C1 segment of cervical spinal cord (tissue), 14 donors: Measurements from ENCODE around the gene ZMIZ1.

Source experiments
- DNase-seq, 14 donors: peaks; one replicate each; lab custom pipeline; 2025; lab: John Stamatoyannopoulos, UW

The ZMIZ1 gene

DNA sequence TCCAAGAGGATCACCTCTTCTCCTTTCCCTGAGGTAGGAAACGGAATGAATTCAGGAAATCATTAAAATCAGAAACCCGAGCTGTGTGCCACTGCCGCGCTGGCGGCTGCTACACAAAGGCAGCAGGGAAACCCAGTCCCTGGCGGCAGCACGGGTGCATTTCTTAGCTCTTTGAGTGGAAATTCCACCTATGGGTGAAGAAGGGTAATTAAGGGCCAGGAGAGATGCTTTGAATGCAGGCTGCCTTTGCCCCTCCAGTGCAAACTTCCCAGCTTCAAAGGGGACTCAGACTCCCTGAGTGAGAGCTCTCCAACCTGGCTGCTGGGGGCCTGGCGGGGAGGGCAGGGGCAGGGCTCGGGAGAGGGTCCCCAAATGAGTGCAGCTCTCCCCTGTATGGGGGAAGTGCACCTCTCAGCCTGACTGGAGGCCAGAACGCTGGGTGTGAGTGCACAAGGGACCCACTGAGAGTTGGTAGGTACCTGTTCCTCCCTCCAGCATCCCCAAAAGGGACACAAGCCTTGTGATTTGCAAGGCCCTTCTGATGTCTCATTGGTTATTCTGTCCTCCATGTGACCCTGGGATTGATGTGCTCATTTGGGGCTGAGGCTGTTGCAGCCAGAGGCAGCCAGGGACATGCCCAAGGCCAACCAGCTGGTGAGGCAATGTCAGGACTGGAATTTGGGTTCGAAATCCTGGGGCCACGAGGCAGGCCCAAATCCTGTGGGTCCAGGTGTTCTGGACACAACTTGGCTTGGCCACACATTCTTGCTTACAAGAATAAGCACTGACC, 16.3 kb upstream of the ZMIZ1 start:
- DNase-seq: no peak

DNA sequence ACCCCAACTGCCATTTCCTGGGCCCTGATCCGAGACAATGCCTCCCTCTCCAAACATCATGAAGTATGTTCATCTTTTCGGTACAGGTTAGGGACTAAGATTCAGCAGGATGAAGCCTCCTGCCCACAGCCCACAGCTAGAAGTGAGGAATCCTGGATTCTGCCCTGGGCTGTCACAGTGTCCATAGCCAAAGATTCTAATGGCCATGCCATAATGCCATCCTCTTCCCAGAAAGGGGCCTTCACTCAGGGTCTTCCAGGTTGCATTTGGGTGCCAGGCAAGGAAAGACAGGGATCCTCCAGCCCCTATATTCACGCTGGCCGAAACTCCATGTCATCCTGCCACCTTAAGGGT, 15.7 kb upstream of the ZMIZ1 start:
- no peak for DNase-seq

DNA sequence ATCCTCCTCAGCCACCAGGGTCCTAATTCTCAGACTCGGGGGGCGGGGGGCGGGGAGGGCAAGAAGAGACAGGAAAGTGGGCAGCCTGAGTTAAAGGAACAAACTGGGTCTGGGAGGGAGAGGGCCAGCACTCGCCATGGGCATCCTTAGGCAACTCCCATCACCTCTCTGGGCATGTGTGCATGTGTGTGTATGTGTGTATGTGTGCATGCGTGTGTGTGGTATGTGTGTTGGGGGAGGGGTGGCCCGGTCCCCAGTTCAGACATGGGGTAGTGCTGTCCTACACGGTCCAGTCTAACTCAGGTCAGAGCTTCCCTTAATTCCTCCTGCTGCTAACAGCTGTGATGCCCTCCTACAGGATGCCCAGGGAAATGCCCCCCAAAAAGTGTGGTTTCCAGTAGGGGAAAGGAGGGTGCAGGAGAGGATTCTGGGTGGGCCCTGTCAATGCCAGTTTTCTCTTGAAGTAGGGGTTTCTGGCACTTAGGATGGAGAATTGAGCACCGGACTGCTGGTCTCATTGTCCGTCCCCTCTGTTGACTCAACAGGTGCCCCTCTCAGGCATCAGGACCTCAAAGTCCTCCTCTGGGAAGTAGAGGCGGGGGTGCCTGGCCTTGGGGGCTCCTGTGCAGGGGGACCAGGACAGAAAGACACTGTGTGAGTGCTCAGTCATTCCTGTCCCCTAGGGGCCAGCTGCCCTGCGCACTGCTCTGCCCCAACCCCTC, 15.1 kb upstream of the ZMIZ1 start:
- DNase-seq: no peak

DNA sequence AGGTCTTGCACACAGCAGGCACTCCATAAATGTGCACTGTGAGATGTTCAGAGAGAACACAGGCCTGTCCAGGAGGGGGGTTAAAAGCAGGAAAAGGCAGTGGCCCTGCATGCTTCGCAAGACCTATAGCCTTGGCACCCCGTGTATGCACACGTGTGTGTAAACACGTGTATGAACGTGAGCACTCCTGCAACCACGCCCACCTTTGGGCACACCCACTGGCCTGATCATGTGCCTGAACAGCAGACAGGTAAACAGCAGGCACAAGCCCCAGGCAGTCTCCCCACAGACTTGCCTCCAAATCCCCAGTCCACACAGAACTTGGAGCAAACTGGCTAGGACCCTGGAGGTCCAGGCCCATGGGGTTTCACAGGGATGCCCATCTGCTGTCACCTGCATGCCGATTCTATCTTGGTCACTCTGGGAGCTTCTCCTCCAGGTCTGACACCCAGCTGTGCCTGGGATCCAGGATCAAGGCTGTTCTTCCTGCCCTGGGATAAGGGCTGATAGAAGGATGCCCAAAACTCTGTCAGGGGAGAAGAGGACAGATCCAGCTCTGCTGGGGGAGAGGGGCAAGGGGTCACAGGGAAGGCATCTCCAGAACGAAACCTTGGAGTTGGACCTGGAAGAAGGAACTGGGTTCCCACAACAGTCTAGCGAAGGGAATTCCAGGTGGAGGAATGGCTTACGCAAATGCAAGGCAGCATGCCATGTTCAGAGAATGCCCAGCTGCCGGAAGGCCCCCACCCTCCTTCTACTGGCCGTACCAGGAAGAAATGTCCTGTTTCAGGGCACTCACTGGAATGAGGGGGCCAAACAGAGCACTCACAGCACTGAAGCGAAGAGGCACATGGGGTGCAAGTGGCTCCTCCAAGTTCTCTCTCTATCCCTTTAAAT, 14.3 kb upstream of the ZMIZ1 start:
- no peak for DNase-seq

DNA sequence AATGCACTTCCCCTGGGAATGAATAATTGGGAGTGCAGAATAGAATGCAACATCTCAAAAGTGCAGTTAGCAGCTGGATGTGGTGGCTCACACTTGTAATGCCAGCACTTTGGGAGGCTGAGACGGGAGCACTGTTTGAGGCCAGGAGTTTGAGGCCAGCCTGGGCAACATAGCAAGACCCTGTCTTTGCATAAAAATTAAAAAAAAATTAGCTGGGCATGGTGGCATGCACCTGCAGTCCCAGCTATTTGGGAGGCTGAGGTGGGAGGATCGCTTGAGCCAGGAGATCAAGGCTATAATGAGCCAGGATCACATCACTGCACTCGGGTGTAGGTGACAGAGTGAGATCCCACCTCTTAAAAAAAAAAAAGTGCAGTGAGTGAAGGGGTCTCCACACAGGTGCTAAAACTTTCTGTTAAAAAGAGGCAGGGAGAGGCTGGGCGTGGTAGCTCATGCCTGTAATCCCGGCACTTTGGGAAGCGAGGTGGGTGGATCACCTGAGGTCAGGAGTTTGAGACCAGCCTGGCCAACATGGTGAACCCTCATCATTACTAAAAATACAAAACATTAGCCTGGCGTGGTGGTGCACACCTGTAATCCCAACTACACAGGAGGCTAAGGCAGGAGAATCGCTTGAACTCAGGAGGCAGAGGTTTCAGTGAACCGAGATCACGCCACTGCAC, 13.5 kb upstream of the ZMIZ1 start:
- DNase-seq: no peak

DNA sequence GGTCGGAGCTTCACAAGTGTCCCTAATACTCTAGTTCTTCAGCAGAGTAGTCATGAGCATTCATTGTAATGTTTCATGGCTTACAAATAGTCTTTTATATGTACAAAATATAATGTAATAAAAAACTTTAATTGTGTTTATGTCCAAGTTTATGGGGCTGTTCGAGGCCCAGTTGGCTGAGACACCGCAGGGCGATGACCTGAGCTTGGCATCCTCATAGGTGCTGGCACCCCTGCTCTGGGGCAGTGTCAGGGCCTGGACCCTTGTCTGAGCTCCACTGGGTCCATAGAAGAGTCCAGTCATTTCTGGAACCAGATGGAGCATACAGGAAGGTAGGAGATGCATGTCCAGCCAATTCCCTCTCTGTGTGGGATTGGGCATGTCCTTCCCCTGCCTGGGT, 12.9 kb upstream of the ZMIZ1 start:
- no peak for DNase-seq

DNA sequence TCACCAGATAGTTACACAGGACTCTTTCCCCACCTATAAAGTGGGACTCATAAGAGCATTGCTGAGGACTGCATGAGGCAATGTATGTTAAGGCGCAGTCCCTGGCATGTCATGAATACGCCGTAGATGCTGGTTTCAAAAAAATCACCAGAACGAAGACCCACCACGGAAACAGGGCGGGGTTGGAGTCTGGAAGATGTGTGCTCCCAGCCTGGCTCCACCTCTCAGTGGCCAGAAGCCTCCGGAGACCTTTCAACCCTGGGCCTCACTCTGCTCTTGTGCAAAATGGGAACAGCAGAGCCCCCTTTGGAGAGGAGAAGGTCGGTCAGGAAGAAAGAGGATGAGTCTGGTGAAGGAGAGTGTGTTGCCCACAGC, 12.4 kb upstream of the ZMIZ1 start:
- no peak for DNase-seq

DNA sequence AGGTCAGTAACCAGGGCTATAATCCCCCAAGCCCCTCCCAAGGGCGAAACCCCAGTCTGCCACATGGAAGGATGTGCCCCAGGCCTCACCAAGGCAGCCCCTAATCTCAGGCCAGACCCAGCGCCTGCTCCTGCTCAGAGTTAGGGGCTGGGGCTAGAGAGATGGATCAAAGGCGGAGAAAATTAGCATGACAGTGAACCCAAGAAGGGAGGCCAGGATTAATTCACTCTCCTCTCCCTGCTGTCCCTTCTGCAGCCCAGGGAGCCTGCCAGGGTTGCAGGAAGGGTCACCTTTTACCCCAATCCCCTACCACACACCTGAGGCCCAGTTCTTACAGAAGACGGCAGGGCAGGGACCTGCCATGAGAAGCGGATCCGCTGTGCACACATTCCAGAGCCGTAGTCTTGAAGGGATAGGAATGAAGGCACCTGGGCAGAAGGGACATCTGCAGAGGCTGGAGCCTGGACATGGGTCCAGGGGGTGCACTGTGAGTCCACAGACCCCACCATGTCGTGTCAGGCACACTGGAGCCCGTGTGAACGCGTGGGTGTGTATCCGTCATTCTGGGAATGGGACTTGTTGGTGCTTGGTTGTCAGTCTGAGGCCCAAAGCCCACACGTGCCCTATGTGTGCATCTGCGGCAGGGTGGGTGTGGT, 11.9 kb upstream of the ZMIZ1 start:
- DNase-seq: no peak

DNA sequence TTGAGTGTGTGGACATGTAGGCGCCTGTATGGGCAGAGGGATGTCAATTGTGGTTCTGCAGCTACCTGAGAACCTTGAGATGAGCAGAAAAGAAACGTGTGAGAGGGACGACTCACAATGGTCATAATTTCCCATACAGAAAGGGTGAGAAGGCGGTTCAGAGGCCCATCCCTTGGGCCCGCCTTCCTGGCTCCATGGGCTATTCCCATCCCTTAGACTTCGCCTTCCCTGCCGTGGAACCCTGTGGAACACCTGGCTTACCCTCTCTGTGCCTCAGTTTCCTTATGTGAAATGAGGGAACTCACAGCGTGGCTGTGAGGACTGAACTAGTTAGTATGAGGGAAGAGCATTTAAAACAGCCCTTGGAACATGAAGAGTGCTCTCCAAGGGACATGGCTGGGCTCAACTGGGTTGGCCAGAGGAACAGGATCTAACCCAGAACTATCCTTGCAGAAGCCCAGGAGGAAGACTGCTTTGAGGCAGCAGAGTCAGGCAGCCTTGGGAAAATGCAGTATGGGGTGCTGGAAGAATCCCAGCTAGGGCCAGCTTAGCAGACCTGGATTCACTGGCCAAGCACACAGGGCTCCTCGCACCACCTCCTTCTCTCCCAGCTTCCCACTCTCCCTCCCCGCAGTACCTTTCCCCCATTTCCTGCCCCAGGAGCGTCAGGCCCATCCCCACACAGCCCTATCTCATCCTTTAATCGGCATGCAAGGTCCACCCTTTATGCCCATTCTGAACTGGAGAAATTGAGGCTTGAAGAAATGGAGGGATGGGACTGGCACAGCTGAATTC, 11.1 kb upstream of the ZMIZ1 start:
- no peak for DNase-seq

DNA sequence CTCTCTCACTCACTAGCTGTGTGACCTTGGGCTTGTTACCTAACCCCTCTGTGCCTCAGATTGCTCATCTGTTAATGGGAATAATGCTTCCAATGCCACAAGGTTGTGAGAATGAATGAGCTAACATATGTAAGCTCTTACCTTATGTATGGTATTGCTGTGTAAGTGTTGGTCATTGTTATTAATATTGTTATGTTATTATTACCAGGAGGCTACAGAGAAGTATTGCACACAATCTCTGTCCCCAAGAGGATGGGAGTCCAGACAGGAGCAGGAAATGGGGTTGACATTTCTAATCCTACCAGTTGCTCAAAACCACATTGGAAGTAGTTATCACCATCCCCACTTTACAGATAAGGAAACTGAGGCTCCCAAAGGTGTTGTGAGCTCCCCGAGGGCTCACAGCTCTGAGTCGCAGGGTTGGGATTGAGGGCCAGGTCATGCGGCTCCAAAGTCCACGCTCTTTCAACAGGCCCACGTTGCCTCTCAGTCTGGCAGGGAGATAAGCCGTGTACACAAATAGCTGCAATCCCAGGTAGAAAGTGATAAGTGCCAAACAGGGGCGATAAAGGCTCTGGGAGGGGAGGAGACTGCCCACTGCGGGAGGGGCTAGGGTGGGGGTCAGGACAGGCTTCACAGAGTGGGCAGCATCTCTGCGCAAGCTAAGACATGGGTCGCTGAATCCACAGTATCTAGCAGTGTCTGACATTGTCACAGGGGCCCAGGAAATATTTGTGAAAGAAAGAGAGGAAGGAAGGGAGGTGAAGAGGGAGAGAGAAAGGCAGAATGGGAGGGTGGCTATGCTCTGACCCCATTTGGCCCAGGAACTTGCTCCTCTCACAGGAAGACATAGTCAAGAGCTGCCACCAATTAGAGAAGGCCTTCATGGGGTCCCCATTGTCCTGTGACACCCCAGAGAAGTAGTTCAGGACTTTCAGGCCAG, 9.6 kb upstream of the ZMIZ1 start:
- no peak for DNase-seq

DNA sequence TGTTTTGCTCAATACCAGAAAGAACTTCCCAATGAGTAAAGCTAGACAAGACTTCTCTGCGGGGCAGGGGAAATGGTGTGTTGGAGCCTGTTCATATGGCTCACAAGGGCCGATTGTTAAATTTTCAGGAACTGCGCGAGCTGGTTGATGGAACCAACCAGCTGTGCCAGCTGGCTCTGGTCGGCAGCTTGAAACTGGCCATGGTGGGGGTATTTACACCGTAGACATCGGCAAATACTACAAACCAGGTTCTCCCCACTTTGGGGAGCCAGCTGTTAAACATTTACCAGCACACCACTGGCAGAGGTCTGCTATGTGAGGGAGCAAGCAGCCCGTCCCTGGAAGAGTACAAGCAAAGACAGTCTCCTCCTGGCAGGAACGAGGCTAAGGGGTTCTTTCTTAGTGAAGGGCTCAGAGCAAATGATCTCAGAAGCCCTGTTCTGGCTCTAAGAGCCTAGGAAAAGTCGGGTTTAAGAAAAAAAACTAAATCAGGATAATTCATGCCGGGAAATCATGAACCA, 8.8 kb upstream of the ZMIZ1 start:
- DNase-seq: peak in 10 of 14 donors; percentile 46 to 85 (median 64)

DNA sequence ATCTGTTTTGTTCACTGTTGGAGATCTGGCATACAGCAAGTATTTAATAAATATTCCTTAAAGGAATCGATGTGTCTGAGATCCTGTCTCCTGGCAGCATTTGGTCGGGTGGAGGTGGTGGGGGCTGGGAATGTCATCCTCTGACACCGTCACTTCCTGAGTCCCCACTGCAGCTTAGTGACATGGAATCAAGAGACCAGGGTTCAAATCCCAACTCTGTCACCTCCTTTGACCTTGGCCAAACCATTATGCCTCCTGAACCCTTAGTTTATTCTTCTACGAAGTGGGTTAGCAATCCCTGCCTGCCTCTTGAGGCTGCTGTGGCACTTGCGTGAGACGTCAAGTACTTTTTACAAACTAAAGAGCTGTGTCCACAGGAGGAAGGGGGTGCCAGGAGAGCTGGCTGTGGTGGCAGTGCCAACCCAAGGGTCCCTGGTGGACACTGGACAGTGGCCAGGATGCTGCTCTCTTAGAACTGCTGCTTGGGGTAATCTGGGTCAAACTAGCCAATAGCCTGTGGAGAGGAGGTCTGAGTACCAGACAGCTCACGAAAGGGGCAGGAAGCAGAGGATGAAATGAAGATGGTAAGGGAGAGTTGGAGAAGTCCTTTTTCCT, 8.0 kb upstream of the ZMIZ1 start:
- DNase-seq: no peak

DNA sequence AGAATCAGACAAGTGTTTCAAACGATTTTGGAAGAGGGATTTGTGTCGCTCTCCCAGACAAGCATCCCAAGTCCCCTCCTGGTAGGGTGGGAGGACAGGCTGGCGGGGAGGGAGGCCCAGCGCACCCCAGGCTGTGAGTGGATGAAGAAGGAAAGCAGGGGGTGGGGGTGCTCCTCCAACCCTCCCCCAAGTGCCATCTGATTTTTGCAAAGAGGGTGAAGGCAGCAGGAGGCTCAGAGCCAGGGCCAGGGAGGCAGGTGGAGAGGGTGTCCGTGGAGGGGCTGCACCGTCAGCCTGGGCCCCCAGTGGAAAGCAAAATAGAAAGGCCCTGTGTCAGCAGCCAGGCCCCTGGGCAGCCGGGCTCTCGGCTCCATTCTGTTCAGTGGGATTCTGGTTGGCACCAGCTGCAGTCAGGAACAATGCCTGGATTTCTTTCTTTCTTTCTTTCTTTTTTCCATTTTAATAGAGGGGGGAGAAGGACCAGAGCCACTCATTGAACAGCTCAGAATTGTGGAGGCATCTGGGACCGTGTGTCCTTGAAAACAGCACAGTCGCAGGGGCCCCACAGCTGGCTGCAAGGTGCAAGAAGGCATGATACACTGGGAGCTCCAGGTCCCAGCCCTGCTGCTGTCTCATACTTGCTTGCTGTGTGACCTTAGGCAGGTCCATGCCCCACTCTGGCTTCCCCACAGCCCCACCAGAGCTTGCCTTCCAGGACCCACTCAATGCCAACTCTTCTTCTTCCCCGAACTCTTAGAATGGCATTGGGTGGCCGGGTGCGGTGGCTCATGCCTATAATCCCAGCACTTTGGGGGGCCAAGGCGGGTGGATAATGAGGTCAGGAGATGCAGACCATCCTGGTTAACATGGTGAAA, 7.1 kb upstream of the ZMIZ1 start:
- peak in 1 of 14 donors; percentile 58 for DNase-seq

DNA sequence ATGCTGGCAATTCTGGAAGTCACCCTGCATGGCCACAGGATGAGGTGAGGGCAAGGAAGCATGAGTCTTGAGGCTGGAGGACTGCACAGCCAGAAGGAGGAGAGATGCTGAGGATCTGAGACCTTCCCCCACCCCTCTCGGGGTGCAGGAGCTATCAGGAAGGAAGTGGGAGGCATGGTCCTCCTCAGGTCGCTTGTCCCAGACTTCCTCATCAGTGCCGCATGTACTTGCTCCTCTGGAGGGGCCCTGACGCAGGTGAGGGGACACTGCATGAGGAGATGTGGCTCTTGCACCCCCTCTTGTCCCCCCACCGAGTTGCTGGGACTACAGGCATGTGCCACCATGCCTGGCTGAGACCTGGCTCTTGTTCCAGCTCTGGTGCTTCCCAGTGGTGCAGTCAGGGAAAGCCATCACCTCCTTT, 5.7 kb upstream of the ZMIZ1 start:
- no peak for DNase-seq

DNA sequence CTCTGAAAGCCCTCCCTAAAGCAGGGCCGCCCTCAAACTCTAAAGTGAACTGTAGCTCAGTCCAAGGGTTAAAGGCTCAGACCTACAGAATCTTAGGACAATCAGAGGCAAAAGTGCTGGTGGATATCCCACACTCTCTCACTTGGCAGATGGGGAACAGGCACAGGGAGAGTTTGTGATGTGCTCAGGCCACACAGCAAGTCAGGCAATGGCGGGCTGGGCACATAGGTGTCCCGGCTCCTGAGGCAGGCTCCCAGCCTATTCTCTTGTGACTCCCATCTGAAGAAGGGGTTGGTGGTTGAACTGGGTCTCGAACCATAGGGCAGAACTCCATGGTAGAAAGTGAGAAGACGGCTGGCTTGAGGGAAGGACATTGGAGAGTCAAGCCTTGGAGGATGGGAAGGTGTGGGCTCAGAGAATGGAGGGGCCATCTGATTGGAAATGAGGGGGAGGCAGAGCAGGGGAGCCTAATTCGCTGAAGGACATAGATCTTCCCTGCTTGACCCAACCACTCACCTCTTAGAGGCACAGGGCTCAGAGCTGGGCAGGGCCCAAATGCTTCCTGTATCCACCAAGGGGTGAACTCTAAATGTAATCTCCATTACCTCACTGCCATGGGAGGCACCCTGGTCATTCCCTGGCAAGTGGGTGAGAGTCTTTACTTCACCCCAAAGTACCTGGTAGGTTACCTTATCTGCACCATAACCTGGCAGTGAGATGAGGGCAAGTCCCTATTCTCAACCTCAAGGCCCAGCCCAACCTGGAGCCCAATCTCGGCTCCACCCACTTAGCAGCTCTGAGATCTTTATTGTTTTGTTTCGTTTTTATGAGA, 4.9 kb upstream of the ZMIZ1 start:
- DNase-seq: no peak

DNA sequence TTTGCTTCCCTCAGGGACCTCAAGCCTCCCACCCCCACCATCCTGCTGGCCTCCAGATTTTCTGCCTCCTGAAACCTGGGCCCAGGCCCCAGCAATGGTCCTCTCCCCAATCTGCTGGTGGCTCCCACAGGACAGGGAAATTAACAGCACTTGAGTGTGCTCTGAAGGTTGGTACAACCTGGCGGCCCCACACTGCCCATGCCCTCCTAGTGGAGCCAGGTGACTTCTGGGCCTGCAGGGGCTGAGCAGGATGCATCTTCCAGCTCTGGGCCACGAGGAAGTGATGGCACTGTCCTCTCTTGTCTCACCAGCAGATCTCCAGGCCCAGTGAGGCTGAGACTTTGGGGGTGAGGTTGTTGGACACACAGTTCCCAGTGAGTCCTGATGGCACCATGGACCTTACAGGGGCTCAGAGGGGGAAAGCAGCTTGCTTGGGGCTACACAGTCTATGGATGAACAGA, 3.6 kb upstream of the ZMIZ1 start:
- no peak for DNase-seq

DNA sequence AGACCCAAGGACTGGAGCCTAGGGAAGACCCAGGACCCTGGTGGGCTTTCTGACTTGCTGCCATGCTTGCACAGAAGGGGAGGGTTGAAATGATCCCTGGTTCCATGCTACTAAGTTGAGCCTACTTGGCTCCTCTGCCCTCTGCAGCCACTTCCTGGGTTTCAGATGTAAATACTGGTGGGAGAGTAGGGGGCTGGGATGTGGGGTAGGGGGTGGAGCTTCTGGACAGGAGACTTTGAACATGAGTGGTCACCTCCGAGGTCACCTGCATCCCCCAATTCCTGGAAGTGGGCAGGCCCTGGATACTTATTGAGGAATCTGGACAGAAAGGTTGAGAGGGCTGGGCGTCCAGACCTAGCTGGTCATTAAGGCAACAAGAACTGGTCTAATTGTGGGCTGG, 2.9 kb upstream of the ZMIZ1 start:
- no peak for DNase-seq
